WTC11 (cell line): ENCODE data around the gene PER1. TPM values are rescaled to one million over a fixed set of nuclear protein-coding genes. Genes with fewer than 3 reads are reported as not detected.

ENCODE experiments used
- ATAC-seq: fragments of 200-7000 bp; cut with Tn5 transposase; 2 replicates; pipeline ENCODE4 v1.10.0; 2021; ENCODE audit warnings: mild to moderate bottlenecking, moderate library complexity
- CTCF ChIA-PET: fragments of 300-600 bp; sonication (Branson Sonifier 250); formaldehyde crosslinking; loops from one replicate; lab custom pipeline; 2021; ENCODE audit warnings: antibody characterized with exemption; lab: Charles Lee
- POLR2A ChIA-PET: fragments of 350-600 bp; sonication (Branson Sonifier 250); formaldehyde crosslinking; loops from one replicate; lab custom pipeline; 2021; ENCODE audit warnings: antibody characterized with exemption; lab: Charles Lee
- DNase-seq: peaks from one replicate; pipeline ENCODE4 v3.0.0; 2021; ENCODE audit warnings: low spot score
- H3K27ac Mint-ChIP-seq: 2 replicates; pipeline ENCODE4 v1.8.0; 2021; ENCODE audit warnings: mixed read lengths
- H3K27me3 Mint-ChIP-seq: 2 replicates; pipeline ENCODE4 v1.8.0; 2021; ENCODE audit warnings: low read depth, mild to moderate bottlenecking, moderate library complexity, mixed read lengths
- H3K36me3 Mint-ChIP-seq: 2 replicates; pipeline ENCODE4 v1.8.0; 2021; ENCODE audit warnings: mixed read lengths
- H3K4me1 Mint-ChIP-seq: 2 replicates; pipeline ENCODE4 v1.8.0; 2022; ENCODE audit warnings: mixed read lengths
- H3K4me3 Mint-ChIP-seq: 2 replicates; pipeline ENCODE4 v1.8.0; 2021; ENCODE audit warnings: mild to moderate bottlenecking, moderate library complexity, mixed read lengths
- H3K9me3 Mint-ChIP-seq: 2 replicates; pipeline ENCODE4 v1.8.0; 2021; ENCODE audit warnings: mixed read lengths
- ATF1 ChIP-seq: sonication (generic); formaldehyde crosslinking; IDR thresholded peaks from 2 replicates; pipeline ENCODE4 v1.8.1; 2023; ENCODE audit warnings: mild to moderate bottlenecking, moderate library complexity, missing genetic modification reagents
- EMX1 ChIP-seq: fragments of 250-450 bp; sonication (Bioruptor Pico); IDR thresholded peaks from 2 replicates; pipeline ENCODE4 v1.8.0; 2021; ENCODE audit warnings: mild to moderate bottlenecking
- ESRRA ChIP-seq: sonication (generic); formaldehyde crosslinking; IDR thresholded peaks from 2 replicates; pipeline ENCODE4 v1.8.1; 2022; ENCODE audit warnings: mild to moderate bottlenecking, missing genetic modification reagents, borderline replicate concordance
- ETV6 ChIP-seq: sonication (generic); formaldehyde crosslinking; IDR thresholded peaks from 2 replicates; pipeline ENCODE4 v1.8.1; 2022; ENCODE audit warnings: mild to moderate bottlenecking, missing genetic modification reagents
- NR2C2 ChIP-seq: sonication (generic); formaldehyde crosslinking; IDR thresholded peaks from 2 replicates; pipeline ENCODE4 v1.8.0; 2022; ENCODE audit warnings: mild to moderate bottlenecking, missing genetic modification reagents
- total RNA-seq: library from RNA; stranded (reverse); gene quantifications from 3 replicates; pipeline ENCODE4 v1.2.3, GENCODE V29; 2021
- TF ChIP-seq, protein P1 (sequence below): sonication (generic); formaldehyde crosslinking; IDR thresholded peaks from 2 replicates; pipeline ENCODE4 v1.8.1; 2023; ENCODE audit warnings: mild to moderate bottlenecking, missing genetic modification reagents
- TF ChIP-seq, protein P2 (sequence below): fragments of 200-600 bp; IDR thresholded peaks from 2 replicates; pipeline ENCODE4 v1.8.0; 2022; ENCODE audit warnings: antibody characterized with exemption
- TF ChIP-seq, protein P3 (sequence below): sonication (generic); formaldehyde crosslinking; IDR thresholded peaks from 2 replicates; pipeline ENCODE4 v1.8.0; 2022; ENCODE audit warnings: missing genetic modification reagents
- TF ChIP-seq, protein P4 (sequence below): sonication (generic); formaldehyde crosslinking; IDR thresholded peaks from 2 replicates; pipeline ENCODE4 v1.8.1; 2023; ENCODE audit warnings: mild to moderate bottlenecking, moderate library complexity, missing genetic modification reagents
- TF ChIP-seq, protein P5 (sequence below): sonication (generic); formaldehyde crosslinking; IDR thresholded peaks from 2 replicates; pipeline ENCODE4 v1.8.0; 2023; ENCODE audit warnings: missing genetic modification reagents
- TF ChIP-seq, protein P6 (sequence below): sonication (generic); formaldehyde crosslinking; IDR thresholded peaks from 2 replicates; pipeline ENCODE4 v1.8.0; 2022; ENCODE audit warnings: mild to moderate bottlenecking, missing genetic modification reagents
- TF ChIP-seq, protein P7 (sequence below): sonication (generic); formaldehyde crosslinking; conservative IDR thresholded peaks from 2 replicates; pipeline ENCODE4 v1.8.1; 2022; ENCODE audit warnings: mild to moderate bottlenecking, missing genetic modification reagents

Gene PER1
- total RNA-seq, 1 experiment from 2014 or later, result 46.9 TPM

DNA sequence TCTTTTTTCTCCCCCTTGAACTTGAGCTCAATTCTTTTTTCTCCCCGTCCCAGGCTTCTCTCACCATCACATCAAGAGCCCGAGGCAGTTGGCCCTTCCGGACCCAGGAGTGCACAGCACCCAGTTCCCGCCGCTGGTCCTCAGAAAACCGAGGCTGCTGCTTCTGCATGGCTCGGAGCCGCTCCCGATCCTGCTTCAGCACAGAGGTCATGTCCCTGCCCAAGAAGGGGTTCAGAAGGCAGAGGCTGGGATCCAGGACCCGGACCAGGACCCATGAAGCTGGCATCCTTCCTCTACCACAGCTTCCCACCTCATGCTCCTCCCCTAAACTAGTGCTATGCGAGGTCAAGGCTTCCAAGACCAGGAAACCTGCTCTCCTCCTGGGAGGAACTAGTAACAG is 10.5 kb downstream of the PER1 start (continued):
- TF ChIP-seq EMX1 (CRISPR knock-in tag) (no peak), ESRRA (CRISPR knock-in tag) (no peak)
- TF ChIP-seq, all 79 proteins: peak for 0

DNA sequence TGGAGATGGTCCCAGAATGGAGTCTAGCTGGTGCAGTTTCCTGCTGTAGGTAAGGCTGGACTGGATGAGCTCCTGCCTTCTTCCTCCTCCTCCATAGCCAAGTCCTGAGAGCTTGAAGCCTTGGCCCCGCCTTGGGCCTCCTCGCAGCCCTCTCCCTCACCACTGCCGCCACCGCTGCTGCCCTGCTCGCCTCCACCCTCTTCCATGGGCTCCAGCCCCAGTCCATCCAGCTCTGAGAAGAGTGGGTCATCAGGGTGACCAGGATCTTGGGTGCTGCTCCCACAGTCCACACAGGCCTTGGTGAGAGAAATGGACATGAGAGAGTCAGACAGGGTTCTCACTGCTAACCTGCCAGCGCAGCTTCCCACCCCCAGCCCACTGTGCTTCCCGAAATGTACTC is 11.2 kb downstream of the PER1 start:
- H3K9me3 Mint-ChIP-seq, result no peaks in the 10 kb centered on the region
- no peak overlapping the region for H3K4me3 Mint-ChIP-seq
- no peak for TF ChIP-seq EMX1 (CRISPR knock-in tag)
- TF ChIP-seq, protein P1, sequence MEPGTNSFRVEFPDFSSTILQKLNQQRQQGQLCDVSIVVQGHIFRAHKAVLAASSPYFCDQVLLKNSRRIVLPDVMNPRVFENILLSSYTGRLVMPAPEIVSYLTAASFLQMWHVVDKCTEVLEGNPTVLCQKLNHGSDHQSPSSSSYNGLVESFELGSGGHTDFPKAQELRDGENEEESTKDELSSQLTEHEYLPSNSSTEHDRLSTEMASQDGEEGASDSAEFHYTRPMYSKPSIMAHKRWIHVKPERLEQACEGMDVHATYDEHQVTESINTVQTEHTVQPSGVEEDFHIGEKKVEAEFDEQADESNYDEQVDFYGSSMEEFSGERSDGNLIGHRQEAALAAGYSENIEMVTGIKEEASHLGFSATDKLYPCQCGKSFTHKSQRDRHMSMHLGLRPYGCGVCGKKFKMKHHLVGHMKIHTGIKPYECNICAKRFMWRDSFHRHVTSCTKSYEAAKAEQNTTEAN, result no peak
- TF ChIP-seq, protein P2, sequence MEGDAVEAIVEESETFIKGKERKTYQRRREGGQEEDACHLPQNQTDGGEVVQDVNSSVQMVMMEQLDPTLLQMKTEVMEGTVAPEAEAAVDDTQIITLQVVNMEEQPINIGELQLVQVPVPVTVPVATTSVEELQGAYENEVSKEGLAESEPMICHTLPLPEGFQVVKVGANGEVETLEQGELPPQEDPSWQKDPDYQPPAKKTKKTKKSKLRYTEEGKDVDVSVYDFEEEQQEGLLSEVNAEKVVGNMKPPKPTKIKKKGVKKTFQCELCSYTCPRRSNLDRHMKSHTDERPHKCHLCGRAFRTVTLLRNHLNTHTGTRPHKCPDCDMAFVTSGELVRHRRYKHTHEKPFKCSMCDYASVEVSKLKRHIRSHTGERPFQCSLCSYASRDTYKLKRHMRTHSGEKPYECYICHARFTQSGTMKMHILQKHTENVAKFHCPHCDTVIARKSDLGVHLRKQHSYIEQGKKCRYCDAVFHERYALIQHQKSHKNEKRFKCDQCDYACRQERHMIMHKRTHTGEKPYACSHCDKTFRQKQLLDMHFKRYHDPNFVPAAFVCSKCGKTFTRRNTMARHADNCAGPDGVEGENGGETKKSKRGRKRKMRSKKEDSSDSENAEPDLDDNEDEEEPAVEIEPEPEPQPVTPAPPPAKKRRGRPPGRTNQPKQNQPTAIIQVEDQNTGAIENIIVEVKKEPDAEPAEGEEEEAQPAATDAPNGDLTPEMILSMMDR, result no peak
- TF ChIP-seq, protein P3, sequence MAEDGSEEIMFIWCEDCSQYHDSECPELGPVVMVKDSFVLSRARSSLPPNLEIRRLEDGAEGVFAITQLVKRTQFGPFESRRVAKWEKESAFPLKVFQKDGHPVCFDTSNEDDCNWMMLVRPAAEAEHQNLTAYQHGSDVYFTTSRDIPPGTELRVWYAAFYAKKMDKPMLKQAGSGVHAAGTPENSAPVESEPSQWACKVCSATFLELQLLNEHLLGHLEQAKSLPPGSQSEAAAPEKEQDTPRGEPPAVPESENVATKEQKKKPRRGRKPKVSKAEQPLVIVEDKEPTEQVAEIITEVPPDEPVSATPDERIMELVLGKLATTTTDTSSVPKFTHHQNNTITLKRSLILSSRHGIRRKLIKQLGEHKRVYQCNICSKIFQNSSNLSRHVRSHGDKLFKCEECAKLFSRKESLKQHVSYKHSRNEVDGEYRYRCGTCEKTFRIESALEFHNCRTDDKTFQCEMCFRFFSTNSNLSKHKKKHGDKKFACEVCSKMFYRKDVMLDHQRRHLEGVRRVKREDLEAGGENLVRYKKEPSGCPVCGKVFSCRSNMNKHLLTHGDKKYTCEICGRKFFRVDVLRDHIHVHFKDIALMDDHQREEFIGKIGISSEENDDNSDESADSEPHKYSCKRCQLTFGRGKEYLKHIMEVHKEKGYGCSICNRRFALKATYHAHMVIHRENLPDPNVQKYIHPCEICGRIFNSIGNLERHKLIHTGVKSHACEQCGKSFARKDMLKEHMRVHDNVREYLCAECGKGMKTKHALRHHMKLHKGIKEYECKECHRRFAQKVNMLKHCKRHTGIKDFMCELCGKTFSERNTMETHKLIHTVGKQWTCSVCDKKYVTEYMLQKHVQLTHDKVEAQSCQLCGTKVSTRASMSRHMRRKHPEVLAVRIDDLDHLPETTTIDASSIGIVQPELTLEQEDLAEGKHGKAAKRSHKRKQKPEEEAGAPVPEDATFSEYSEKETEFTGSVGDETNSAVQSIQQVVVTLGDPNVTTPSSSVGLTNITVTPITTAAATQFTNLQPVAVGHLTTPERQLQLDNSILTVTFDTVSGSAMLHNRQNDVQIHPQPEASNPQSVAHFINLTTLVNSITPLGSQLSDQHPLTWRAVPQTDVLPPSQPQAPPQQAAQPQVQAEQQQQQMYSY (CRISPR knock-in tag), result no peak
- TF ChIP-seq, protein P4, sequence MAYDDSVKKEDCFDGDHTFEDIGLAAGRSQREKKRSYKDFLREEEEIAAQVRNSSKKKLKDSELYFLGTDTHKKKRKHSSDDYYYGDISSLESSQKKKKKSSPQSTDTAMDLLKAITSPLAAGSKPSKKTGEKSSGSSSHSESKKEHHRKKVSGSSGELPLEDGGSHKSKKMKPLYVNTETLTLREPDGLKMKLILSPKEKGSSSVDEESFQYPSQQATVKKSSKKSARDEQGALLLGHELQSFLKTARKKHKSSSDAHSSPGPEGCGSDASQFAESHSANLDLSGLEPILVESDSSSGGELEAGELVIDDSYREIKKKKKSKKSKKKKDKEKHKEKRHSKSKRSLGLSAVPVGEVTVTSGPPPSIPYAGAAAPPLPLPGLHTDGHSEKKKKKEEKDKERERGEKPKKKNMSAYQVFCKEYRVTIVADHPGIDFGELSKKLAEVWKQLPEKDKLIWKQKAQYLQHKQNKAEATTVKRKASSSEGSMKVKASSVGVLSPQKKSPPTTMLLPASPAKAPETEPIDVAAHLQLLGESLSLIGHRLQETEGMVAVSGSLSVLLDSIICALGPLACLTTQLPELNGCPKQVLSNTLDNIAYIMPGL, result no peak
- no peak for TF ChIP-seq NR2C2 (CRISPR knock-in tag)
- TF ChIP-seq, protein P5, sequence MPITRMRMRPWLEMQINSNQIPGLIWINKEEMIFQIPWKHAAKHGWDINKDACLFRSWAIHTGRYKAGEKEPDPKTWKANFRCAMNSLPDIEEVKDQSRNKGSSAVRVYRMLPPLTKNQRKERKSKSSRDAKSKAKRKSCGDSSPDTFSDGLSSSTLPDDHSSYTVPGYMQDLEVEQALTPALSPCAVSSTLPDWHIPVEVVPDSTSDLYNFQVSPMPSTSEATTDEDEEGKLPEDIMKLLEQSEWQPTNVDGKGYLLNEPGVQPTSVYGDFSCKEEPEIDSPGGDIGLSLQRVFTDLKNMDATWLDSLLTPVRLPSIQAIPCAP, result no peak
- TF ChIP-seq, protein P6, sequence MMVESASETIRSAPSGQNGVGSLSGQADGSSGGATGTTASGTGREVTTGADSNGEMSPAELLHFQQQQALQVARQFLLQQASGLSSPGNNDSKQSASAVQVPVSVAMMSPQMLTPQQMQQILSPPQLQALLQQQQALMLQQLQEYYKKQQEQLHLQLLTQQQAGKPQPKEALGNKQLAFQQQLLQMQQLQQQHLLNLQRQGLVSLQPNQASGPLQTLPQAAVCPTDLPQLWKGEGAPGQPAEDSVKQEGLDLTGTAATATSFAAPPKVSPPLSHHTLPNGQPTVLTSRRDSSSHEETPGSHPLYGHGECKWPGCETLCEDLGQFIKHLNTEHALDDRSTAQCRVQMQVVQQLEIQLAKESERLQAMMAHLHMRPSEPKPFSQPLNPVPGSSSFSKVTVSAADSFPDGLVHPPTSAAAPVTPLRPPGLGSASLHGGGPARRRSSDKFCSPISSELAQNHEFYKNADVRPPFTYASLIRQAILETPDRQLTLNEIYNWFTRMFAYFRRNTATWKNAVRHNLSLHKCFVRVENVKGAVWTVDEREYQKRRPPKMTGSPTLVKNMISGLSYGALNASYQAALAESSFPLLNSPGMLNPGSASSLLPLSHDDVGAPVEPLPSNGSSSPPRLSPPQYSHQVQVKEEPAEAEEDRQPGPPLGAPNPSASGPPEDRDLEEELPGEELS, result no peak
- TF ChIP-seq ESRRA (CRISPR knock-in tag), result no peak
- TF ChIP-seq ETV6, result no peak
- TF ChIP-seq, protein P7, sequence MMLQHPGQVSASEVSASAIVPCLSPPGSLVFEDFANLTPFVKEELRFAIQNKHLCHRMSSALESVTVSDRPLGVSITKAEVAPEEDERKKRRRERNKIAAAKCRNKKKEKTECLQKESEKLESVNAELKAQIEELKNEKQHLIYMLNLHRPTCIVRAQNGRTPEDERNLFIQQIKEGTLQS (CRISPR knock-in tag), result no peak
- TF ChIP-seq ATF1 (CRISPR knock-in tag), result no peak
- TF ChIP-seq, all 79 proteins: peak for 0
- no peak overlapping the region for H3K27ac Mint-ChIP-seq
- no peaks in the 10 kb centered on the region; the same call in 1 of the 2 replicates for H3K27me3 Mint-ChIP-seq
- 0 out of 2 replicates have a peak, but pooled peaks cover 2% of the 10 kb centered on the region for H3K4me1 Mint-ChIP-seq
- ChIA-PET POLR2A (interaction anchor here (1.6 to 2.3 kb wide), 2 partner anchors 13 to 16 kb away, joined by 5 to 12 read pairs; no protein-coding TSS in a partner anchor), CTCF (interaction anchor here (1.0 to 3.3 kb wide), 4 partner anchors 17 to 68 kb away, joined by 3 to 13 read pairs (median 3); partner anchors contain the start of gene ALOXE3)
- no peak for ATAC-seq
- DNase-seq, result no peak
- peaks cover 20% of the 10 kb centered on the region for H3K36me3 Mint-ChIP-seq
